GM12872 (cell line): Measurements from ENCODE around the gene N4BP2.

Source experiments
- TF ChIP-seq, protein P1 (sequence below): IDR thresholded peaks from 3 replicates; pipeline ENCODE4 v1.5.1; 2011; ENCODE audit warnings: low read depth, mild to moderate bottlenecking, low read length, moderate library complexity; ENCODE audit not compliant: insufficient read depth

Gene N4BP2

DNA sequence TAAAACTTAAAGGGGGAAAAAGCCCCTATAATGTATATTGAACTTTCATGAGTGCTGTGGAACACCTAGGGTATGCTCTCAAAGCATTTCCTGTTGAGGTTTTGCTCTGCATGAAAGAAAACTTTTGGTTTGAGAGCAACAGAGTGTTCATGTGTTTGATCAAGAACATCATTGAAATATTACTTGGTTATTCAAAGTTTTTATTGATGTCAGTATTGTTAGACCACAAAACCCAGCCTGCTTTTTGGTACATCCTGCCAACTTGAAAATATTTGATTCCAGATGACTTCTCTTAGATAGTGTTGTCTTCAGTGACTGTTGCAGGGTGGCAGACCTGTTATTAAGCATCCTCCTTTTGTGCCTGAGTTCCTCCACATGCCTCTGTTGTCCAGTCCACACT lies 68.0 kb downstream of the N4BP2 start:
- TF ChIP-seq, protein P1, sequence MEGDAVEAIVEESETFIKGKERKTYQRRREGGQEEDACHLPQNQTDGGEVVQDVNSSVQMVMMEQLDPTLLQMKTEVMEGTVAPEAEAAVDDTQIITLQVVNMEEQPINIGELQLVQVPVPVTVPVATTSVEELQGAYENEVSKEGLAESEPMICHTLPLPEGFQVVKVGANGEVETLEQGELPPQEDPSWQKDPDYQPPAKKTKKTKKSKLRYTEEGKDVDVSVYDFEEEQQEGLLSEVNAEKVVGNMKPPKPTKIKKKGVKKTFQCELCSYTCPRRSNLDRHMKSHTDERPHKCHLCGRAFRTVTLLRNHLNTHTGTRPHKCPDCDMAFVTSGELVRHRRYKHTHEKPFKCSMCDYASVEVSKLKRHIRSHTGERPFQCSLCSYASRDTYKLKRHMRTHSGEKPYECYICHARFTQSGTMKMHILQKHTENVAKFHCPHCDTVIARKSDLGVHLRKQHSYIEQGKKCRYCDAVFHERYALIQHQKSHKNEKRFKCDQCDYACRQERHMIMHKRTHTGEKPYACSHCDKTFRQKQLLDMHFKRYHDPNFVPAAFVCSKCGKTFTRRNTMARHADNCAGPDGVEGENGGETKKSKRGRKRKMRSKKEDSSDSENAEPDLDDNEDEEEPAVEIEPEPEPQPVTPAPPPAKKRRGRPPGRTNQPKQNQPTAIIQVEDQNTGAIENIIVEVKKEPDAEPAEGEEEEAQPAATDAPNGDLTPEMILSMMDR: no peak

- TF ChIP-seq, protein P1: no peak
These were observed 73.9 kb downstream of the N4BP2 start for GRCh38 chr4:40130401-40131036.

DNA sequence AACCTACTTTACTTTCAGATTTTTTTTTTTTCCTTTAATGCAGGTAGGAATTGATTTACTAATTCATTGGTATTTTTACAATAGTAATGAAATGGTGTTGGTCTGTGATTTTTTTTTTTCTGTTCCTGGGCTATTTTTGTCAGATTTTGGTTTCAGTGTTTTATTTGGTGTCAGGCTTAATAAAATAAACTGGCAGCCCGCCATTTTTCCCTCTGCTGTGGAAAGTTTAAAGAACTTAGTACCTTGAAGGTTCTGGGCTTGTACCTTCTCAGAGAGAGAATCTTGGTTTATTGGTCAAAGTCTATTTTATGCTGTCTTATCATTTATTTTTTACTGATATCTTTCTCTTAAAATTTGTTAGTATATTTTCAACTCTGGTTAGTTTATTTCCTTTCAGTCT lies 76.2 kb downstream of the N4BP2 start:
- TF ChIP-seq, protein P1: no peak

DNA sequence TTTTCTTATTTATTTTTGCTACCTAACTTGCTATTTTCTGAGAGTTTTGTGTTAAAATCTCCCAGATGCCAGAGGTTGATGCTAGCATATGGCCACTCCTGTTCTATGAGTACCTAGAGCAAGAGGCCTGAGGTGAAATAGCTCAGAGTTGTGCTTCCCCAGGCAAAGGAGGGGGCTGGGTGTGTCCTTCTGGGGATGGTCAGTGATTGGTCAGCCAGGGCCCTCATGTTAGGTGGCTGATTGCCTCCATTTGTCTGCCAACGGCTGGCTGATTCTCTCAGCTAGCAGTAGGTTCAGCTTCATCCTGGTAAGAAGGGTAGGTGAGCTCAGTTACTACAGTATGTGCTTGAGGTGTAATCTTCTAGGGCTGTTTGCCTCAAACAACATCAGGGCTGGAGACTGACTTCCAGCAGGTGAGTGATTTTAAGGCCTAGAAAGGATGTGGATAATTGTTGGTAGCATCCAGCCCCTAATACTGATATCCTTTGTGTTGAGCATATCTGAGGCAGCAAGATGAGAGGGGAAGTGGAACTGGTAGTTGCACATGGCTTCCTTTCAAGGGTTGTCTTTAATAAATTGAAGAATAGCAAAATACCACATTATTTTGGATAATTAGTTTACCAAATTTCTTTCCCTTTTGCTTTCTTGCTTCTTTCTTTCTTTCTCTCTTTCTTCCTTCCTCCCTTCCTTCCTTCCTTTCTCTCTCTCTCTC lies 77.7 kb downstream of the N4BP2 start:
- TF ChIP-seq, protein P1: no peak

GRCh38 chr4:40140196-40140595 lies 83.5 kb downstream of the N4BP2 start:
- TF ChIP-seq, protein P1: no peak

- TF ChIP-seq, protein P1: no peak
These were observed 87.4 kb downstream of the N4BP2 start for GRCh38 chr4:40143926-40144508.

DNA sequence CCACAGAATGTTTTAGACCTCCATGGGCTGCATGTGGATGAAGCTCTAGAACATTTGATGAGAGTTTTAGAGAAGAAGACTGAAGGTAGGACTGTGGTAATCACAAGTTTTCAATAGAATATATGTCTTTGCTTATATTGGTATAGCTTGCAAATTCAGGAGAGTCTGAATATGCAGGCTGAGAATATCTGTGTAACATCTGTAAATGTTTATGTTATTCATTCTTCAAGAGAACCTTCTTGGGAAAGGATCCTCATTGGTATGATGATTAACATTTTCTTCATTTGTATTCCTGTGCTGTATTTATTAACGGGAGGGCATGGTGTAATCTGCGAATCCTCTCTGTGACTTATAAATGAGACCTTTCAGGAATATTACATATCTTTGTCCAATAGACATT lies 88.1 kb downstream of the N4BP2 start:
- TF ChIP-seq, protein P1: no peak
